IMR-90 (cell line): Measurements from ENCODE around the gene ERMP1. TPM values are rescaled to one million over a fixed set of nuclear protein-coding genes. Genes with fewer than 3 reads are reported as not detected.

Experiments
- ATAC-seq: fragments of 200-7000 bp; cut with Tn5 transposase; 2 replicates; pipeline ENCODE4 v1.9.1; 2020; ENCODE audit warnings: low read depth, mild to moderate bottlenecking, moderate library complexity
- BruUV-seq: library from RNA; stranded (reverse); fragments of 400-500 nt; replicated peaks from 2 replicates; lab custom pipeline; 2021; lab: Mats Ljungman, UMichigan
- CTCF ChIA-PET: fragments of 300-600 bp; formaldehyde crosslinking; extraction: SDS; loops from one replicate; lab custom pipeline; 2021; ENCODE audit warnings: antibody characterized with exemption; lab: Yijun Ruan, JAX
- POLR2A ChIA-PET: fragments of 300-600 bp; sonication (Branson Sonifier 250); formaldehyde crosslinking; loops from one replicate; lab custom pipeline; 2022; ENCODE audit warnings: antibody characterized with exemption; ENCODE audit not compliant: unreplicated experiment; lab: Charles Lee
- DNase-seq: peaks from one replicate; pipeline ENCODE4 v3.0.0; 2013
- H2AFZ ChIP-seq: replicated peaks from 2 replicates; pipeline ENCODE3; 2013; ENCODE audit warnings: low read length, mild to moderate bottlenecking; ENCODE audit not compliant: poor library complexity
- H2AK5ac ChIP-seq: 2 replicates; pipeline ENCODE4 v1.6.1; 2013; ENCODE audit warnings: low read depth, low read length, inconsistent platforms
- H2AK9ac ChIP-seq: replicated peaks from 2 replicates; pipeline ENCODE3; 2013; ENCODE audit warnings: mild to moderate bottlenecking, low read depth, low read length, moderate library complexity; ENCODE audit not compliant: poor library complexity
- H2BK120ac ChIP-seq: 2 replicates; pipeline ENCODE4 v1.6.1; 2013; ENCODE audit warnings: low read depth, low read length, inconsistent platforms
- H2BK15ac ChIP-seq: 3 replicates; pipeline ENCODE4 v1.6.1; 2013; ENCODE audit warnings: low read depth, low read length, inconsistent platforms
- H2BK20ac ChIP-seq: 2 replicates; pipeline ENCODE4 v1.6.1; 2013; ENCODE audit warnings: low read depth, mild to moderate bottlenecking, inconsistent platforms, low read length, moderate library complexity
- H2BK5ac ChIP-seq: 2 replicates; pipeline ENCODE4 v1.6.1; 2013; ENCODE audit warnings: mild to moderate bottlenecking, low read depth, low read length, inconsistent platforms; ENCODE audit not compliant: poor library complexity, severe bottlenecking
- H3K14ac ChIP-seq: replicated peaks from 2 replicates; pipeline ENCODE4 v1.6.1; 2013; ENCODE audit warnings: low read depth, low read length, inconsistent platforms
- H3K18ac ChIP-seq: 2 replicates; pipeline ENCODE4 v1.6.1; 2013; ENCODE audit warnings: low read depth, low read length, control low read depth
- H3K23ac ChIP-seq: 2 replicates; pipeline ENCODE4 v1.6.1; 2013; ENCODE audit warnings: low read depth, low read length, inconsistent platforms
- H3K27ac ChIP-seq: 2 replicates; pipeline ENCODE4 v1.5.1; 2013; ENCODE audit warnings: mild to moderate bottlenecking, control low read depth, low read length; ENCODE audit not compliant: insufficient read depth
- H3K27me3 ChIP-seq: 2 replicates; pipeline ENCODE4 v1.6.1; 2013; ENCODE audit warnings: low read length; ENCODE audit not compliant: control insufficient read depth, insufficient read depth
- H3K36me3 ChIP-seq: 2 replicates; pipeline ENCODE4 v1.6.1; 2013; ENCODE audit warnings: low read length, mixed read lengths; ENCODE audit not compliant: control insufficient read depth, insufficient read depth
- H3K4ac ChIP-seq: 2 replicates; pipeline ENCODE4 v1.6.1; 2013; ENCODE audit warnings: low read depth, low read length, inconsistent platforms
- H3K4me1 ChIP-seq: 2 replicates; pipeline ENCODE4 v1.6.1; 2013; ENCODE audit warnings: low read length, mixed read lengths; ENCODE audit not compliant: control insufficient read depth, insufficient read depth
- H3K4me2 ChIP-seq: 2 replicates; pipeline ENCODE4 v1.6.1; 2013; ENCODE audit warnings: low read depth, mild to moderate bottlenecking, control low read depth, low read length, moderate library complexity
- H3K4me3 ChIP-seq: 2 replicates; pipeline ENCODE4 v1.5.1; 2013; ENCODE audit warnings: low read depth, mild to moderate bottlenecking, control low read depth, low read length, moderate library complexity; ENCODE audit not compliant: insufficient read depth
- H3K56ac ChIP-seq: 2 replicates; pipeline ENCODE4 v1.6.1; 2013; ENCODE audit warnings: low read length, inconsistent platforms; ENCODE audit not compliant: insufficient read depth; ENCODE audit errors: extremely low read depth
- H3K79me1 ChIP-seq, 2 experiments: 2 replicates each; pipeline ENCODE4 v1.6.1; 2013; ENCODE audit warnings: low read length in 2 of 2, inconsistent platforms in 1 of 2, low read depth in 1 of 2
- H3K9ac ChIP-seq: 2 replicates; pipeline ENCODE4 v1.6.1; 2013; ENCODE audit warnings: low read depth, low read length, control low read depth
- H3K9me1 ChIP-seq: 2 replicates; pipeline ENCODE4 v1.6.1; 2013; ENCODE audit warnings: low read length, inconsistent platforms; ENCODE audit not compliant: insufficient read depth
- H3K9me3 ChIP-seq: 2 replicates; pipeline ENCODE4 v1.6.1; 2013; ENCODE audit warnings: low read length; ENCODE audit not compliant: control insufficient read depth, insufficient read depth
- H4K20me1 ChIP-seq: 2 replicates; pipeline ENCODE4 v1.6.1; 2013; ENCODE audit warnings: low read length, inconsistent platforms; ENCODE audit not compliant: insufficient read depth
- H4K5ac ChIP-seq: 2 replicates; pipeline ENCODE4 v1.6.1; 2013; ENCODE audit warnings: mild to moderate bottlenecking, low read depth, low read length, control low read depth
- H4K8ac ChIP-seq, 2 experiments: 2 replicates each; pipeline ENCODE4 v1.6.1; 2013; ENCODE audit warnings: low read depth in 2 of 2, low read length in 2 of 2, control low read depth in 1 of 2, inconsistent platforms in 1 of 2
- H4K91ac ChIP-seq: 2 replicates; pipeline ENCODE4 v1.6.1; 2013; ENCODE audit warnings: low read depth, low read length, inconsistent platforms; ENCODE audit not compliant: insufficient read depth
- CHD1 ChIP-seq: IDR thresholded peaks from 2 replicates; pipeline ENCODE4 v1.6.1; 2012; ENCODE audit warnings: low read depth, low read length, improper control_type of control experiment
- MAFK ChIP-seq: IDR thresholded peaks from 2 replicates; pipeline ENCODE4 v1.6.1; 2012; ENCODE audit warnings: low read depth, low read length, improper control_type of control experiment
- RCOR1 ChIP-seq: IDR thresholded peaks from 2 replicates; pipeline ENCODE4 v1.6.1; 2012; ENCODE audit warnings: mild to moderate bottlenecking, low read length, improper control_type of control experiment; ENCODE audit not compliant: insufficient replicate concordance
- RFX5 ChIP-seq: IDR thresholded peaks from 2 replicates; pipeline ENCODE4 v1.8.0; 2012; ENCODE audit warnings: low read depth, mild to moderate bottlenecking, low read length, moderate library complexity
- SMC3 ChIP-seq: fragments of 150-350 bp; IDR thresholded peaks from 2 replicates; pipeline ENCODE4 v1.6.1; 2016; ENCODE audit warnings: low read depth, mild to moderate bottlenecking, antibody characterized with exemption, low read length, moderate library complexity
- WGBS, 2 experiments: methylation state at CpG; one replicate each; pipeline versions ENCODE4 v1.1.5 to v1.1.7; 2013; ENCODE audit warnings: missing lambda C conversion rate in 2 of 2; ENCODE audit not compliant: insufficient read length in 1 of 2; ENCODE audit errors: extremely low coverage in 2 of 2; 5-methylcytosine and 5-hydroxymethylcytosine counted together
- dilution Hi-C: fragments of 300-500 bp; cut with HindIII; formaldehyde crosslinking; loops from one replicate; pipeline ENCODE4 v1.14.3; 2018; ENCODE audit warnings: low sequenced_read_pairs; ENCODE audit not compliant: unreplicated experiment
- in situ Hi-C: fragments of 300-500 bp; cut with MboI; formaldehyde crosslinking; loops from 3 replicates; pipeline ENCODE4 v1.14.3; 2019; ENCODE audit warnings: low sequenced_read_pairs, inconsistent platforms, mixed read lengths
- intact Hi-C: fragments of 100-400 bp; cut with micrococcal nuclease; formaldehyde crosslinking; loops from 2 replicates; pipeline ENCODE4 v1.10.0; 2022
- polyA plus RNA-seq, 3 experiments: library from polyadenylated mRNA; depleted of rRNA; stranded (reverse); fragments of >200 nt; gene quantifications; 2 replicates each; pipeline ENCODE4 v1.2.3, GENCODE V29; 2012; ENCODE audit warnings: low replicate concordance in 1 of 3
- total RNA-seq: library from RNA; depleted of rRNA; stranded (reverse); fragments of >200 nt; gene quantifications from 2 replicates; pipeline ENCODE4 v1.2.3, GENCODE V29; 2012
- TF ChIP-seq, protein P1 (sequence below): fragments of 150-350 bp; IDR thresholded peaks from 2 replicates; pipeline ENCODE4 v1.6.1; 2017; ENCODE audit warnings: mild to moderate bottlenecking, antibody characterized with exemption, low read length, low read depth
- TF ChIP-seq, protein P2 (sequence below): conservative IDR thresholded peaks from 2 replicates; pipeline ENCODE4 v1.5.1; 2012; ENCODE audit warnings: mild to moderate bottlenecking, low read depth, low read length, improper control_type of control experiment

Gene ERMP1
- total and polyA plus RNA-seq, 2 of the 4 experiments (the other 2 are of a cell fraction), result 2.2 to 4.7 TPM

DNA sequence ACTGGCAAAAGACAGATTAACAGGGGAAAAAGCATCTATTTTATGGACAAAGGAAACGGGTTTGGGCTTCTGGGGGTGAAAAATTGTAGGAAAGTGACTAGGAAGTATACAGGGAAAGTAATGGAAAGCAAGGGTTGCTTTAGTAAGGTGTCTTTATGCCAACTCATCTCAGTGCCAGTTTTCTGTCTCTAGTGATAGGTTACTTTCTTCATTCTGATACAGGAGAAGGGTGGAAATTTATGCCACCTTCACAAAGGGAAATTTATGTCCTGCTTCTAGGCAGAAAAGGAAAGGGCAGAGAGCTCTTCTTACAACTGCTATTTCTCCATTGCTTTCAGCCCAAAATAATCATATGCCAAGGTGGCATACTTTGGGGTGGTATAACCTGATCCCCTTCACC is 20.1 kb upstream of the ERMP1 start:
- ChIA-PET CTCF (interaction anchor here (2.0 kb wide), 1 partner anchor 54 kb away, joined by 6 read pairs; no protein-coding TSS in a partner anchor), POLR2A (no interaction called here)
- no TSS peak for BruUV-seq
- no peak overlapping the region for H3K18ac ChIP-seq
- no peaks in the 10 kb centered on the region for H3K79me1 ChIP-seq
- no peak for TF ChIP-seq MAFK
- TF ChIP-seq SMC3, result no peak
- TF ChIP-seq, protein P1, sequence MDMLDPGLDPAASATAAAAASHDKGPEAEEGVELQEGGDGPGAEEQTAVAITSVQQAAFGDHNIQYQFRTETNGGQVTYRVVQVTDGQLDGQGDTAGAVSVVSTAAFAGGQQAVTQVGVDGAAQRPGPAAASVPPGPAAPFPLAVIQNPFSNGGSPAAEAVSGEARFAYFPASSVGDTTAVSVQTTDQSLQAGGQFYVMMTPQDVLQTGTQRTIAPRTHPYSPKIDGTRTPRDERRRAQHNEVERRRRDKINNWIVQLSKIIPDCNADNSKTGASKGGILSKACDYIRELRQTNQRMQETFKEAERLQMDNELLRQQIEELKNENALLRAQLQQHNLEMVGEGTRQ, result no peak
- TF ChIP-seq, protein P2, sequence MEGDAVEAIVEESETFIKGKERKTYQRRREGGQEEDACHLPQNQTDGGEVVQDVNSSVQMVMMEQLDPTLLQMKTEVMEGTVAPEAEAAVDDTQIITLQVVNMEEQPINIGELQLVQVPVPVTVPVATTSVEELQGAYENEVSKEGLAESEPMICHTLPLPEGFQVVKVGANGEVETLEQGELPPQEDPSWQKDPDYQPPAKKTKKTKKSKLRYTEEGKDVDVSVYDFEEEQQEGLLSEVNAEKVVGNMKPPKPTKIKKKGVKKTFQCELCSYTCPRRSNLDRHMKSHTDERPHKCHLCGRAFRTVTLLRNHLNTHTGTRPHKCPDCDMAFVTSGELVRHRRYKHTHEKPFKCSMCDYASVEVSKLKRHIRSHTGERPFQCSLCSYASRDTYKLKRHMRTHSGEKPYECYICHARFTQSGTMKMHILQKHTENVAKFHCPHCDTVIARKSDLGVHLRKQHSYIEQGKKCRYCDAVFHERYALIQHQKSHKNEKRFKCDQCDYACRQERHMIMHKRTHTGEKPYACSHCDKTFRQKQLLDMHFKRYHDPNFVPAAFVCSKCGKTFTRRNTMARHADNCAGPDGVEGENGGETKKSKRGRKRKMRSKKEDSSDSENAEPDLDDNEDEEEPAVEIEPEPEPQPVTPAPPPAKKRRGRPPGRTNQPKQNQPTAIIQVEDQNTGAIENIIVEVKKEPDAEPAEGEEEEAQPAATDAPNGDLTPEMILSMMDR, result no peak
- TF ChIP-seq RFX5, result no peak
- TF ChIP-seq RCOR1, result no peak
- no peak for TF ChIP-seq CHD1
- no peak overlapping the region for H3K4me2 ChIP-seq
- H4K8ac ChIP-seq, result no peak overlapping the region
- intact Hi-C loops, result no loop called here
- H2BK120ac ChIP-seq, result no peak overlapping the region
- no peak overlapping the region for H2BK20ac ChIP-seq
- ATAC-seq (no peak), DNase-seq (no peak)
- no peak overlapping the region for H3K56ac ChIP-seq
- no peak overlapping the region for H3K4ac ChIP-seq
- H4K20me1 ChIP-seq, result no peaks in the 10 kb centered on the region
- no peak overlapping the region for H2AFZ ChIP-seq
- no peaks in the 10 kb centered on the region for H3K9me1 ChIP-seq
- H3K14ac ChIP-seq, result no peak overlapping the region
- H3K27ac ChIP-seq, result no peak overlapping the region
- no peak overlapping the region for H4K91ac ChIP-seq
- WGBS, 2 experiments, result 60% methylated on average over 1 of the region's 1 CpG; no CpG with 5 or more reads in 1 of the 2 experiments
- no peak overlapping the region for H3K9ac ChIP-seq
- H2AK9ac ChIP-seq, result no peak overlapping the region
- no peak overlapping the region for H2AK5ac ChIP-seq
- H4K5ac ChIP-seq, result no peak overlapping the region
- no peak overlapping the region for H2BK5ac ChIP-seq
- H3K4me3 ChIP-seq, result no peak overlapping the region
- dilution Hi-C loops, result no loop called here
- H3K36me3 ChIP-seq, result no peaks in the 10 kb centered on the region
- no peaks in the 10 kb centered on the region for H3K9me3 ChIP-seq
- H3K27me3 ChIP-seq, result peaks cover 21% of the 10 kb centered on the region
- peaks cover 2% of the 10 kb centered on the region; the same call in 1 of the 2 replicates for H3K4me1 ChIP-seq
- no peak overlapping the region for H2BK15ac ChIP-seq
- in situ Hi-C loops, result no loop called here
- H3K23ac ChIP-seq, result no peak overlapping the region
